Lower lobe of right lung (tissue), 2 donors: Measurements from ENCODE around the gene HAUS6. TPM values are rescaled to one million over a fixed set of nuclear protein-coding genes. Genes with fewer than 3 reads are reported as not detected.

Experiments used
- ATAC-seq, 2 donors: fragments of 200-7000 bp; cut with Tn5 transposase; one replicate each; pipeline ENCODE4 v1.9.1; 2020 to 2022; ENCODE audit warnings: mild to moderate bottlenecking in 2 of 2, moderate library complexity in 2 of 2
- DNase-seq: peaks from one replicate; pipeline ENCODE4 v3.0.0-alpha.2; 2020
- H3K27ac ChIP-seq: fragments of 200-600 bp; one replicate; pipeline ENCODE4 v1.8.0; 2022
- H3K27me3 ChIP-seq: fragments of 200-600 bp; one replicate; pipeline ENCODE4 v1.8.0; 2022; ENCODE audit warnings: low read depth
- H3K36me3 ChIP-seq: fragments of 200-600 bp; one replicate; pipeline ENCODE4 v1.8.0; 2022; ENCODE audit warnings: mild to moderate bottlenecking
- H3K4me1 ChIP-seq: fragments of 200-600 bp; one replicate; pipeline ENCODE4 v1.8.0; 2022
- H3K4me3 ChIP-seq: fragments of 200-600 bp; one replicate; pipeline ENCODE4 v1.8.0; 2022; ENCODE audit warnings: mild to moderate bottlenecking
- H3K9me3 ChIP-seq: fragments of 200-600 bp; one replicate; pipeline ENCODE4 v1.8.0; 2022
- CTCF ChIP-seq: fragments of 200-600 bp; IDR thresholded peaks from one replicate; pipeline ENCODE4 v1.8.0; 2022; ENCODE audit warnings: antibody characterized with exemption, mild to moderate bottlenecking
- intact Hi-C: fragments of 100-400 bp; cut with DNase I; formaldehyde crosslinking; loops from one replicate; pipeline ENCODE4 v1.11.0; 2022
- total RNA-seq: library from RNA; stranded (reverse); fragmentation: NEBNext Ultra II Directional; extraction: Animal tissue kit (Norgen Biotek cat#: 25700); gene quantifications from one replicate; pipeline ENCODE4 v1.2.1, GENCODE V29; 2021
- donor health status: DM: no; HTN: yes; CAD: no; lungs with severe emphysema.

HAUS6 gene
- total RNA-seq, 1 donor from 2014 or later = 7.5 TPM

- DNase-seq = no peak
- Histone ChIP-seq H3K36me3 (no peaks in the 10 kb centered on the region), H3K27ac (no peak overlapping the region), H3K4me1 (no peaks in the 10 kb centered on the region), H3K4me3 (no peak overlapping the region), H3K9me3 (no peaks in the 10 kb centered on the region), H3K27me3 (no peaks in the 10 kb centered on the region)
- no peak for TF ChIP-seq CTCF
- intact Hi-C loops = no loop called here
- no peak for ATAC-seq
Measured at GRCh38 chr9:19018201-19018600, 84.5 kb downstream of the HAUS6 start.

- Histone ChIP-seq H3K27ac (no peak overlapping the region), H3K4me3 (no peak overlapping the region), H3K9me3 (no peaks in the 10 kb centered on the region), H3K4me1 (no peaks in the 10 kb centered on the region), H3K27me3 (no peaks in the 10 kb centered on the region), H3K36me3 (no peaks in the 10 kb centered on the region)
- DNase-seq = no peak
- no peak for TF ChIP-seq CTCF
- intact Hi-C loops = no loop called here
- no peak for ATAC-seq
Measured at GRCh38 chr9:19009391-19009965, 93.2 kb downstream of the HAUS6 start.

Other genes with a start within 250 kb of the HAUS6 start
- 0.15 TPM for gene SAXO1, start 69.7 kb downstream of the HAUS6 start, total RNA-seq
- 74.2 TPM for gene RRAGA, start 53.5 kb downstream of the HAUS6 start, total RNA-seq
- gene PLIN2, start 24.6 kb upstream of the HAUS6 start, total RNA-seq = 241 TPM
- gene DENND4C, start 127.8 kb upstream of the HAUS6 start, total RNA-seq = 105 TPM